Endodermal cell (in vitro differentiated cells): ENCODE data around the gene MIB1. TPM values are rescaled to one million over a fixed set of nuclear protein-coding genes. Genes with fewer than 3 reads are reported as not detected.

Experiments
- DNase-seq: peaks from one replicate; pipeline ENCODE4 v3.0.0-alpha.2; 2017
- H3K27ac ChIP-seq: 2 replicates; pipeline ENCODE4 v1.5.1; 2013; ENCODE audit warnings: mild to moderate bottlenecking, low read depth, low read length, moderate library complexity
- H3K27me3 ChIP-seq: 2 replicates; pipeline ENCODE4 v1.6.1; 2013; ENCODE audit warnings: mild to moderate bottlenecking, low read length, moderate library complexity; ENCODE audit not compliant: insufficient read depth, control insufficient read depth, poor library complexity, severe bottlenecking
- H3K36me3 ChIP-seq: 2 replicates; pipeline ENCODE4 v1.7.0; 2013; ENCODE audit warnings: mild to moderate bottlenecking, low read length, moderate library complexity; ENCODE audit not compliant: control insufficient read depth, insufficient read depth
- H3K4me1 ChIP-seq: one replicate; pipeline ENCODE4 v1.7.0; 2013; ENCODE audit warnings: low read length; ENCODE audit not compliant: control insufficient read depth, insufficient read depth
- H3K4me3 ChIP-seq: 2 replicates; pipeline ENCODE4 v1.5.1; 2013; ENCODE audit warnings: mild to moderate bottlenecking, low read length, moderate library complexity
- H3K9ac ChIP-seq: 2 replicates; pipeline ENCODE4 v1.6.1; 2013; ENCODE audit warnings: mild to moderate bottlenecking, low read length, moderate library complexity; ENCODE audit not compliant: poor library complexity, severe bottlenecking; ENCODE audit errors: extremely low read depth
- H3K9me3 ChIP-seq: 2 replicates; pipeline ENCODE4 v1.6.1; 2013; ENCODE audit warnings: mild to moderate bottlenecking, low read length, moderate library complexity; ENCODE audit not compliant: control insufficient read depth
- H3K27ac Mint-ChIP-seq: 2 replicates; pipeline ENCODE4 v1.8.0; 2020; ENCODE audit warnings: mixed read lengths
- H3K27me3 Mint-ChIP-seq: 2 replicates; pipeline ENCODE4 v1.8.0; 2021; ENCODE audit warnings: mild to moderate bottlenecking, mixed read lengths; ENCODE audit not compliant: insufficient read depth
- H3K36me3 Mint-ChIP-seq: 2 replicates; pipeline ENCODE4 v1.8.0; 2020; ENCODE audit warnings: low read depth, mixed read lengths
- H3K4me1 Mint-ChIP-seq: 2 replicates; pipeline ENCODE4 v1.8.0; 2020; ENCODE audit warnings: mixed read lengths
- H3K4me3 Mint-ChIP-seq: 2 replicates; pipeline ENCODE4 v1.8.0; 2020; ENCODE audit warnings: mild to moderate bottlenecking, moderate library complexity, mixed read lengths
- H3K9me3 Mint-ChIP-seq: 2 replicates; pipeline ENCODE4 v1.8.0; 2020; ENCODE audit warnings: mild to moderate bottlenecking, mixed read lengths
- WGBS, 2 experiments: methylation state at CpG; one replicate each; pipeline versions ENCODE4 v1.1.5 to v1.1.7; 2013; ENCODE audit warnings: missing lambda C conversion rate in 2 of 2, mixed read lengths in 1 of 2; ENCODE audit not compliant: insufficient coverage in 1 of 2, insufficient read length in 1 of 2; 5-methylcytosine and 5-hydroxymethylcytosine counted together
- total RNA-seq, 2 donors: library from RNA; stranded (reverse); fragmentation: NEBNext Ultra II Directional in 1 of 2; extraction: Animal tissue kit (Norgen Biotek cat#: 25700) in 1 of 2; gene quantifications; 2 replicates in 1 of 2; 3 replicates in 1 of 2; pipeline ENCODE4 v1.2.1, GENCODE V29; 2021
- TF ChIP-seq, protein P1 (sequence below): fragments of 200-600 bp; sonication (generic); conservative IDR thresholded peaks from 2 replicates; pipeline ENCODE4 v1.5.0; 2021; ENCODE audit warnings: antibody characterized with exemption, mild to moderate bottlenecking

MIB1 gene
- total RNA-seq, 2 donors from 2014 or later = 66.4 to 75.0 TPM

DNA sequence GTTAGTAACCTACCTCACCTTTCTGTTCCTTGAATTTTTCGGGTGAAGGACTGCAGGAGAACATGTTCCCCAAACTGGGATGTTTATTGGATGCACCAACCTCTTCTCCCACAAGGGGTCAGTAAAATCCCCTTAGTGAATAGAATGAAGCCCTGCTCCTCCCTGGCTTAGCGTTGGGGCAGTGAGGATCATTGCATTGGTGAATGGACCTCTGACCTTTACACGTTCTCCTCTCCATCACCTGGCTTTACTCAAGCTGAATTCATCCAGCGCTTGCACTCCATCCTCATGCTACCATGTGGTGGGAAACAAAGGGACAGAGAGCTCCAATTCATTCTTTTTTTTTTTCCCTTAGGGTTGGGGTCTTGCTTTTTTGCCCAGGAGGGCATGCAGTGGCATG lies 157.2 kb downstream of the MIB1 start:
- Histone ChIP-seq H3K27me3 (no peaks in the 10 kb centered on the region), H3K9ac (no peak overlapping the region), H3K9me3 (no peaks in the 10 kb centered on the region), H3K36me3 (no peaks in the 10 kb centered on the region), H3K4me1 (no peaks in the 10 kb centered on the region), H3K27ac (no peak overlapping the region), H3K4me3 (no peak overlapping the region)
- TF ChIP-seq, protein P1, sequence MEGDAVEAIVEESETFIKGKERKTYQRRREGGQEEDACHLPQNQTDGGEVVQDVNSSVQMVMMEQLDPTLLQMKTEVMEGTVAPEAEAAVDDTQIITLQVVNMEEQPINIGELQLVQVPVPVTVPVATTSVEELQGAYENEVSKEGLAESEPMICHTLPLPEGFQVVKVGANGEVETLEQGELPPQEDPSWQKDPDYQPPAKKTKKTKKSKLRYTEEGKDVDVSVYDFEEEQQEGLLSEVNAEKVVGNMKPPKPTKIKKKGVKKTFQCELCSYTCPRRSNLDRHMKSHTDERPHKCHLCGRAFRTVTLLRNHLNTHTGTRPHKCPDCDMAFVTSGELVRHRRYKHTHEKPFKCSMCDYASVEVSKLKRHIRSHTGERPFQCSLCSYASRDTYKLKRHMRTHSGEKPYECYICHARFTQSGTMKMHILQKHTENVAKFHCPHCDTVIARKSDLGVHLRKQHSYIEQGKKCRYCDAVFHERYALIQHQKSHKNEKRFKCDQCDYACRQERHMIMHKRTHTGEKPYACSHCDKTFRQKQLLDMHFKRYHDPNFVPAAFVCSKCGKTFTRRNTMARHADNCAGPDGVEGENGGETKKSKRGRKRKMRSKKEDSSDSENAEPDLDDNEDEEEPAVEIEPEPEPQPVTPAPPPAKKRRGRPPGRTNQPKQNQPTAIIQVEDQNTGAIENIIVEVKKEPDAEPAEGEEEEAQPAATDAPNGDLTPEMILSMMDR = peak; percentile 92
- WGBS, 2 experiments = 4 to 27% methylated on average over 4 of the region's 4 CpGs
- no peaks in the 10 kb centered on the region for H3K9me3 Mint-ChIP-seq
- no peaks in the 10 kb centered on the region for H3K36me3 Mint-ChIP-seq
- peaks cover 6% of the 10 kb centered on the region for H3K4me1 Mint-ChIP-seq
- H3K4me3 Mint-ChIP-seq = no peak overlapping the region
- H3K27ac Mint-ChIP-seq = no peak overlapping the region
- DNase-seq = peak; percentile 92
- peaks cover 2% of the 10 kb centered on the region for H3K27me3 Mint-ChIP-seq

GRCh38 chr18:21900605-21901352 lies 160.2 kb downstream of the MIB1 start:
- Histone ChIP-seq H3K4me3 (no peak overlapping the region), H3K27ac (no peak overlapping the region), H3K27me3 (no peaks in the 10 kb centered on the region), H3K36me3 (no peaks in the 10 kb centered on the region), H3K4me1 (no peaks in the 10 kb centered on the region), H3K9me3 (no peaks in the 10 kb centered on the region), H3K9ac (no peak overlapping the region)
- Mint-ChIP-seq H3K27me3 (peaks cover 8% of the 10 kb centered on the region), H3K9me3 (no peaks in the 10 kb centered on the region), H3K36me3 (no peaks in the 10 kb centered on the region), H3K4me3 (no peak overlapping the region), H3K27ac (no peak overlapping the region), H3K4me1 (peaks cover 6% of the 10 kb centered on the region)
- DNase-seq = no peak
- TF ChIP-seq, protein P1 = no peak
- 94 to 96% methylated on average over 9 to 12 of the region's 12 CpGs for WGBS, 2 experiments

DNA sequence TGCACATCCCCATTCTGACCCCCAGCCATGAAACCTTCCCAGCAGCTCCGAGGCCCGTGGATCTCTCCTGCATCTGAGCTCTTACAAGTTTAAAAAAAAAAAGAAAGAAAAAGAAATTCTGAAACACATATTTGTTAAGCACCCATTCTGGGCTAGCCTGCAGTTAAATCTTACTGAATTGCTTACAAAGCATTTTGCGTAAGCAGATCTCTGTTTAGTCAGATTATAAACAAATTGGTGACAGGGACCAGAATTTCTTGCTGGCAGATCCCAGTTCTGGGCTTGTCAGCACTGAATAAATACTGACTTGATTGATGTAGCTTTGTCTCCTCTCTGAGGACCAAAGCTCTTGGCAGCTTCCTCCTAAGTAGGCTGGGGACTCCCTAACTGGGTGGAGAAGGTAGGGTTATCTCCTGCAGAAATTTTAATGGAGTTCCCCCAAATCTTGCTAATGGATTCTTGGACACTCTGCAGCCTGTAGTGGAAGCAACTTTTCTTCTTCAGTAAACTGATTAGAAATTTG lies 160.9 kb downstream of the MIB1 start:
- Mint-ChIP-seq H3K27me3 (peaks cover 12% of the 10 kb centered on the region), H3K9me3 (no peaks in the 10 kb centered on the region), H3K4me1 (peaks cover 6% of the 10 kb centered on the region), H3K36me3 (no peaks in the 10 kb centered on the region), H3K4me3 (no peak overlapping the region), H3K27ac (no peak overlapping the region)
- Histone ChIP-seq H3K4me1 (no peaks in the 10 kb centered on the region), H3K9ac (no peak overlapping the region), H3K27me3 (no peaks in the 10 kb centered on the region), H3K36me3 (no peaks in the 10 kb centered on the region), H3K27ac (no peak overlapping the region), H3K4me3 (no peak overlapping the region), H3K9me3 (no peaks in the 10 kb centered on the region)
- TF ChIP-seq, protein P1 = no peak
- 94 to 100% methylated on average over 1 to 3 of the region's 3 CpGs for WGBS, 2 experiments
- no peak for DNase-seq
